Measurements from ENCODE around the gene SLC26A1. TPM values are rescaled to one million over a fixed set of nuclear protein-coding genes. Genes with fewer than 3 reads are reported as not detected.

SLC26A1 gene
- total and polyA plus RNA-seq, 7 donors, result 1.1 TPM; not detected in 6

- Histone ChIP-seq H3K9me3 (no peaks in the 10 kb centered on the region), H3K4me1 (peaks cover 0 to 28% (median 25%) of the 10 kb centered on the region in 4 donors), H3K4me3 (no peak overlapping the region), H3K27me3 (no peaks in the 10 kb centered on the region), H3K36me3 (peaks cover 0 to 13% (median 0%) of the 10 kb centered on the region in 4 donors), H3K27ac (no peak overlapping the region)
- intact Hi-C loops (cut with DNase I), result loop anchor here (5.0 kb wide), 1 partner anchor 247 kb away; no protein-coding TSS in a partner anchor
- no peak for DNase-seq
- 93 to 95% methylated on average over 69 of the region's 69 CpGs for WGBS, 2 donors
- TF ChIP-seq CTCF (IDR thresholded peaks at IDR 0.05) (no peak), POLR2AphosphoS5 (IDR thresholded peaks at IDR 0.05) (no peak), EP300 (IDR thresholded peaks at IDR 0.05) (no peak), POLR2A (IDR thresholded peaks at IDR 0.05) (no peak)
Measured at GRCh38 chr4:988726-989721, 4.2 kb downstream of the SLC26A1 start.

- H3K27ac ChIP-seq, result peak overlapping the region in 3 of 4 donors; percentile 63 to 72 (median 66)
- H3K4me1 ChIP-seq, result peaks cover 0 to 28% (median 25%) of the 10 kb centered on the region in 4 donors
- no peak for TF ChIP-seq POLR2A (IDR thresholded peaks at IDR 0.05)
- TF ChIP-seq POLR2AphosphoS5 (IDR thresholded peaks at IDR 0.05), result no peak
- TF ChIP-seq EP300 (IDR thresholded peaks at IDR 0.05), result no peak
- no peaks in the 10 kb centered on the region for H3K9me3 ChIP-seq
- 53 to 78% methylated on average over 37 of the region's 37 CpGs for WGBS, 2 donors
- peaks cover 0 to 13% (median 0%) of the 10 kb centered on the region in 4 donors for H3K36me3 ChIP-seq
- intact Hi-C loops (cut with DNase I), result loop anchor here (5.0 kb wide), 1 partner anchor 246 kb away; no protein-coding TSS in a partner anchor
- H3K4me3 ChIP-seq, result peak overlapping the region; percentile 38 to 77 (median 74)
- no peak for DNase-seq
- H3K27me3 ChIP-seq, result no peaks in the 10 kb centered on the region
Measured at GRCh38 chr4:987624-988513, 5.3 kb downstream of the SLC26A1 start.

- intact Hi-C loops (cut with DNase I), result loop anchor here (5.0 kb wide), 1 partner anchor 245 kb away; no protein-coding TSS in a partner anchor
- Histone ChIP-seq H3K36me3 (peaks cover 0 to 13% (median 0%) of the 10 kb centered on the region in 4 donors), H3K4me1 (peaks cover 0 to 28% (median 25%) of the 10 kb centered on the region in 4 donors), H3K9me3 (no peaks in the 10 kb centered on the region), H3K4me3 (peak within 1 kb of the TSS; percentile 38 to 77 (median 74)), H3K27ac (peak within 1 kb of the TSS; percentile 61 to 72 (median 64)), H3K27me3 (no peaks in the 10 kb centered on the region)
- TF ChIP-seq POLR2A (IDR thresholded peaks at IDR 0.05) (no peak), CTCF (IDR thresholded peaks at IDR 0.05) (peak in 1 of 4 experiments; percentile 34), POLR2AphosphoS5 (IDR thresholded peaks at IDR 0.05) (peak in 1 of 4 donors; percentile 4)
- peak; percentile 86 for DNase-seq
- 1% methylated on average over 69 of the region's 69 CpGs for WGBS, 2 donors
Measured at GRCh38 chr4:986879-987623, 6.2 kb downstream of the SLC26A1 start, which contains the start of gene IDUA. IDUA (plus strand) TSS chr4:987044; CDS start chr4:987085, 41 bp downstream.

GRCh38 chr4:986428-986878 lies 6.8 kb downstream of the SLC26A1 start:
- intact Hi-C loops (cut with DNase I), result loop anchor here (5.0 kb wide), 1 partner anchor 244 kb away; no protein-coding TSS in a partner anchor
- Histone ChIP-seq H3K27me3 (no peaks in the 10 kb centered on the region), H3K36me3 (peaks cover 0 to 13% (median 0%) of the 10 kb centered on the region in 4 donors), H3K4me3 (peak overlapping the region; percentile 38 to 77 (median 74)), H3K4me1 (peaks cover 0 to 28% (median 25%) of the 10 kb centered on the region in 4 donors), H3K27ac (peak overlapping the region; percentile 61 to 72 (median 64)), H3K9me3 (no peaks in the 10 kb centered on the region)
- no peak for DNase-seq
- TF ChIP-seq POLR2A (IDR thresholded peaks at IDR 0.05), result peak in 1 of 2 donors; percentile 22
- no peak for TF ChIP-seq EP300 (IDR thresholded peaks at IDR 0.05)
- no peak for TF ChIP-seq CTCF (IDR thresholded peaks at IDR 0.05)
- TF ChIP-seq POLR2AphosphoS5 (IDR thresholded peaks at IDR 0.05), result peak in 1 of 4 donors; percentile 57
- 2 to 4% methylated on average over 14 of the region's 14 CpGs for WGBS, 2 donors
